Neuronal stem cell (in vitro differentiated cells): ENCODE data around the gene USF3.

Experiments
- DNase-seq: peaks from one replicate; pipeline ENCODE4 v3.0.0-alpha.2; 2013; ENCODE audit warnings: low spot score
- H2AFZ ChIP-seq: one replicate; pipeline ENCODE4 v1.6.1; 2013; ENCODE audit warnings: mild to moderate bottlenecking, low read length, inconsistent platforms
- H2AK5ac ChIP-seq: 2 replicates; pipeline ENCODE4 v1.6.1; 2013; ENCODE audit warnings: low read depth, mild to moderate bottlenecking, inconsistent platforms, low read length, moderate library complexity, mixed read lengths
- H2BK120ac ChIP-seq: 2 replicates; pipeline ENCODE4 v1.6.1; 2013; ENCODE audit warnings: low read depth, mild to moderate bottlenecking, inconsistent platforms, low read length, moderate library complexity, mixed read lengths
- H2BK12ac ChIP-seq: one replicate; pipeline ENCODE4 v1.6.1; 2013; ENCODE audit warnings: low read length, inconsistent platforms
- H2BK15ac ChIP-seq: 2 replicates; pipeline ENCODE4 v1.6.1; 2013; ENCODE audit warnings: mild to moderate bottlenecking, low read length, inconsistent platforms, mixed read lengths
- H2BK5ac ChIP-seq: one replicate; pipeline ENCODE4 v1.6.1; 2013; ENCODE audit warnings: inconsistent platforms, mild to moderate bottlenecking, low read length, moderate library complexity
- H3K14ac ChIP-seq: one replicate; pipeline ENCODE4 v1.6.1; 2013; ENCODE audit warnings: low read length, inconsistent platforms
- H3K18ac ChIP-seq: 2 replicates; pipeline ENCODE4 v1.6.1; 2013; ENCODE audit warnings: low read length, inconsistent platforms
- H3K23ac ChIP-seq: 2 replicates; pipeline ENCODE4 v1.6.1; 2013; ENCODE audit warnings: low read depth, mild to moderate bottlenecking, mixed read lengths, low read length, inconsistent platforms; ENCODE audit not compliant: poor library complexity
- H3K27ac ChIP-seq: replicated peaks from 3 replicates; pipeline ENCODE4 v1.5.1; 2013; ENCODE audit warnings: low read length, inconsistent platforms
- H3K27me3 ChIP-seq, 3 experiments: 2 replicates each; pipeline ENCODE4 v1.6.1; 2013; ENCODE audit warnings: low read length in 3 of 3, mild to moderate bottlenecking in 2 of 3, inconsistent platforms in 1 of 3, low read depth in 1 of 3, mixed read lengths in 1 of 3, moderate library complexity in 1 of 3; ENCODE audit not compliant: control insufficient read depth in 3 of 3, insufficient read depth in 3 of 3
- H3K36me3 ChIP-seq, 2 donors: replicated peaks in 1 of 2; 2 replicates each; pipeline ENCODE4 v1.6.1; 2013; ENCODE audit warnings: low read length in 2 of 2; ENCODE audit not compliant: control insufficient read depth in 2 of 2, insufficient read depth in 2 of 2
- H3K4ac ChIP-seq: 2 replicates; pipeline ENCODE4 v1.6.1; 2013; ENCODE audit warnings: inconsistent platforms, mild to moderate bottlenecking, low read length, moderate library complexity
- H3K4me1 ChIP-seq, 2 donors: 1 replicate in 1 of 2; 2 replicates in 1 of 2; pipeline ENCODE4 v1.6.1; 2013; ENCODE audit warnings: low read length in 2 of 2, low read depth in 1 of 2; ENCODE audit not compliant: control insufficient read depth in 2 of 2, insufficient read depth in 1 of 2
- H3K4me2 ChIP-seq: one replicate; pipeline ENCODE4 v1.6.1; 2013; ENCODE audit warnings: mild to moderate bottlenecking, low read length, inconsistent platforms; ENCODE audit not compliant: insufficient read depth, poor library complexity, severe bottlenecking
- H3K4me3 ChIP-seq, 2 donors: 2 replicates each; pipeline ENCODE4 v1.5.1; 2013; ENCODE audit warnings: low read length in 2 of 2, mild to moderate bottlenecking in 2 of 2, inconsistent platforms in 1 of 2, moderate library complexity in 1 of 2
- H3K79me1 ChIP-seq: one replicate; pipeline ENCODE4 v1.6.1; 2013; ENCODE audit warnings: low read depth, mild to moderate bottlenecking, inconsistent platforms, low read length, moderate library complexity
- H3K9ac ChIP-seq: one replicate; pipeline ENCODE4 v1.6.1; 2013; ENCODE audit warnings: mild to moderate bottlenecking, low read depth, low read length, inconsistent platforms; ENCODE audit not compliant: poor library complexity
- H3K9me3 ChIP-seq, 2 donors: replicated peaks in 1 of 2; 2 replicates each; pipeline versions ENCODE3 to v1.6.1; 2013; ENCODE audit warnings: low read length in 2 of 2, mild to moderate bottlenecking in 2 of 2, inconsistent platforms in 1 of 2, low read depth in 1 of 2, mixed read lengths in 1 of 2, moderate library complexity in 1 of 2; ENCODE audit not compliant: control insufficient read depth in 2 of 2, insufficient read depth in 1 of 2
- H4K8ac ChIP-seq: one replicate; pipeline ENCODE4 v1.6.1; 2013; ENCODE audit warnings: low read depth, mild to moderate bottlenecking, inconsistent platforms, low read length, moderate library complexity
- H4K91ac ChIP-seq: one replicate; pipeline ENCODE4 v1.6.1; 2013; ENCODE audit warnings: low read length, low read depth, mild to moderate bottlenecking, inconsistent platforms; ENCODE audit not compliant: poor library complexity
- WGBS, 2 donors: extraction: QIAGEN DNeasy Blood & Tissue Kit; methylation state at CpG; one replicate each; pipeline ENCODE4 v1.1.7; 2013; ENCODE audit warnings: missing lambda C conversion rate in 2 of 2, mixed read lengths in 1 of 2; ENCODE audit not compliant: insufficient read length in 2 of 2, insufficient replicate concordance in 1 of 2; ENCODE audit errors: extremely low coverage in 2 of 2; 5-methylcytosine and 5-hydroxymethylcytosine counted together

USF3 gene

GRCh38 chr3:113714702-113715101, 18.3 kb upstream of the USF3 start:
- peaks cover 0 to 2% of the 10 kb centered on the region in 2 donors for H3K9me3 ChIP-seq
- H4K91ac ChIP-seq = no peak overlapping the region
- no peak overlapping the region for H2BK120ac ChIP-seq
- H3K36me3 ChIP-seq = peaks cover 5 to 48% of the 10 kb centered on the region in 2 donors
- H2BK15ac ChIP-seq = no peak overlapping the region
- no CpG with 5 or more reads among the region's 1 CpG for WGBS, 2 donors
- H4K8ac ChIP-seq = no peak overlapping the region
- DNase-seq = no peak
- no peak overlapping the region for H3K9ac ChIP-seq
- no peak overlapping the region for H2BK12ac ChIP-seq
- no peak overlapping the region for H3K23ac ChIP-seq
- no peaks in the 10 kb centered on the region for H3K4me1 ChIP-seq
- H3K4ac ChIP-seq = no peak overlapping the region
- no peak overlapping the region for H2BK5ac ChIP-seq
- H2AFZ ChIP-seq = no peak overlapping the region
- no peak overlapping the region for H2AK5ac ChIP-seq
- H3K79me1 ChIP-seq = no peaks in the 10 kb centered on the region
- H3K4me2 ChIP-seq = no peak overlapping the region
- no peak overlapping the region for H3K27ac ChIP-seq
- H3K4me3 ChIP-seq = no peak overlapping the region
- H3K18ac ChIP-seq = no peak overlapping the region
- H3K14ac ChIP-seq = no peak overlapping the region
- H3K27me3 ChIP-seq = no peaks in the 10 kb centered on the region

- no peak for DNase-seq
- H3K23ac ChIP-seq = no peak overlapping the region
- H3K14ac ChIP-seq = no peak overlapping the region
- no peak overlapping the region for H3K4ac ChIP-seq
- no peak overlapping the region for H3K9ac ChIP-seq
- no peak overlapping the region for H2AK5ac ChIP-seq
- no peak overlapping the region for H2BK12ac ChIP-seq
- H2AFZ ChIP-seq = no peak overlapping the region
- no peak overlapping the region for H3K4me3 ChIP-seq
- peaks cover 0 to 22% of the 10 kb centered on the region in 2 donors for H3K36me3 ChIP-seq
- no peaks in the 10 kb centered on the region for H3K4me1 ChIP-seq
- H3K18ac ChIP-seq = no peak overlapping the region
- no peak overlapping the region for H4K8ac ChIP-seq
- H3K27ac ChIP-seq = no peak overlapping the region
- no peak overlapping the region for H2BK5ac ChIP-seq
- no peaks in the 10 kb centered on the region for H3K79me1 ChIP-seq
- no peaks in the 10 kb centered on the region for H3K27me3 ChIP-seq
- H4K91ac ChIP-seq = no peak overlapping the region
- WGBS, 2 donors = no CpG with 5 or more reads among the region's 3 CpGs
- H2BK15ac ChIP-seq = no peak overlapping the region
- H3K4me2 ChIP-seq = no peak overlapping the region
- no peak overlapping the region for H2BK120ac ChIP-seq
- H3K9me3 ChIP-seq = no peaks in the 10 kb centered on the region
Measured at GRCh38 chr3:113712129-113712528, 15.7 kb upstream of the USF3 start.

GRCh38 chr3:113707835-113708234, 11.4 kb upstream of the USF3 start:
- H3K27ac ChIP-seq = no peak overlapping the region
- H3K4me3 ChIP-seq = no peak overlapping the region
- H3K9ac ChIP-seq = no peak overlapping the region
- H3K23ac ChIP-seq = no peak overlapping the region
- H2AFZ ChIP-seq = no peak overlapping the region
- no peak overlapping the region for H4K8ac ChIP-seq
- no peak for DNase-seq
- H2AK5ac ChIP-seq = no peak overlapping the region
- no peak overlapping the region for H2BK15ac ChIP-seq
- no peaks in the 10 kb centered on the region for H3K79me1 ChIP-seq
- no peak overlapping the region for H2BK5ac ChIP-seq
- H3K9me3 ChIP-seq = no peaks in the 10 kb centered on the region
- H3K4ac ChIP-seq = no peak overlapping the region
- H3K4me1 ChIP-seq = no peaks in the 10 kb centered on the region
- no peak overlapping the region for H3K18ac ChIP-seq
- H3K14ac ChIP-seq = no peak overlapping the region
- no peak overlapping the region for H3K4me2 ChIP-seq
- H3K27me3 ChIP-seq = no peaks in the 10 kb centered on the region
- no peaks in the 10 kb centered on the region for H3K36me3 ChIP-seq
- no peak overlapping the region for H2BK12ac ChIP-seq
- H2BK120ac ChIP-seq = no peak overlapping the region
- WGBS, 2 donors = no CpG with 5 or more reads among the region's 4 CpGs
- no peak overlapping the region for H4K91ac ChIP-seq

- WGBS, 2 donors = no CpG with 5 or more reads among the region's 24 CpGs
- DNase-seq = no peak
- H3K4me3 ChIP-seq = peak overlapping the region in 1 of 2 donors; percentile 26
Measured at GRCh38 chr3:113698956-113699355, 2.5 kb upstream of the USF3 start.

More at GRCh38 chr3:113698956-113699355, 2.5 kb upstream of the USF3 start:
- no peak overlapping the region for H3K23ac ChIP-seq
- H2BK12ac ChIP-seq = no peak overlapping the region
- H2BK15ac ChIP-seq = no peak overlapping the region
- H4K8ac ChIP-seq = no peak overlapping the region
- no peak overlapping the region for H2AK5ac ChIP-seq
- peak overlapping the region; percentile 63 for H3K9ac ChIP-seq
- H3K4ac ChIP-seq = no peak overlapping the region
- no peak overlapping the region for H3K14ac ChIP-seq
- no peak overlapping the region for H3K27ac ChIP-seq
- H4K91ac ChIP-seq = no peak overlapping the region
- peak overlapping the region; percentile 13 for H2AFZ ChIP-seq
- H3K36me3 ChIP-seq = no peaks in the 10 kb centered on the region
- no peak overlapping the region for H2BK5ac ChIP-seq
- H2BK120ac ChIP-seq = no peak overlapping the region
- no peaks in the 10 kb centered on the region for H3K9me3 ChIP-seq
- H3K79me1 ChIP-seq = no peaks in the 10 kb centered on the region
- peak overlapping the region; percentile 18 for H3K4me2 ChIP-seq
- H3K18ac ChIP-seq = peak overlapping the region; percentile 71
- no peaks in the 10 kb centered on the region for H3K27me3 ChIP-seq
- H3K4me1 ChIP-seq = peaks cover 7 to 12% of the 10 kb centered on the region in 2 donors
